HL-60 (cell line): ENCODE data around the gene DNMT3A.
A peak's percentile ranks its signal among the peaks of the same experiment; 100 is the strongest.

ENCODE experiments used
- GABPA ChIP-seq: IDR thresholded peaks from 2 replicates; pipeline ENCODE4 v1.6.1; 2012; ENCODE audit warnings: low read depth
- POLR2AphosphoS5 ChIP-seq: IDR thresholded peaks from 2 replicates; pipeline ENCODE4 v1.6.1; 2012; ENCODE audit warnings: low read depth
- SPI1 ChIP-seq: IDR thresholded peaks from 2 replicates; pipeline ENCODE4 v1.6.1; 2012; ENCODE audit warnings: low read depth, mild to moderate bottlenecking, borderline replicate concordance
- TF ChIP-seq, protein P1 (sequence below): IDR thresholded peaks from one replicate; pipeline ENCODE4 v1.5.1; 2011; ENCODE audit warnings: low read length, control low read depth, inconsistent platforms; ENCODE audit not compliant: insufficient read depth

DNA sequence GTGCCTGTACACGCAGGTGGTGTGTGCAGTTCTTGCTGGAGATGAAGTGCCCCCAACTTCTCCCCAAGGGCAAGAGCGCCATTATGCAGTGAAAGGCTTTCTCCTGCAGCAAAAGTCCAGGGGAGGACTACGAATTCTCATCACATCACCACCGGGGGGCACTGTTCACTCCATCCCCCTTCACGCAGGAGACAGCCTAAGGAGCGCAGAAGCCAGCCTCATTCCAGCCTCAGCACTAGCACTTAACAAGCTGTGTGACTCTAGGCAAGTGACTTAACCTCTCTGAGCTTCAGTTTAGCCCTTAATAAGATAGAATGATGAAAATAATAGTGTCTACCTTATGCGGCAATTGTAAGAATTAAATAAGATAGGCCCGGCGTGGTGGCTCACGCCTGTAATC, 32.3 kb downstream of the DNMT3A start:
- TF ChIP-seq, protein P1, sequence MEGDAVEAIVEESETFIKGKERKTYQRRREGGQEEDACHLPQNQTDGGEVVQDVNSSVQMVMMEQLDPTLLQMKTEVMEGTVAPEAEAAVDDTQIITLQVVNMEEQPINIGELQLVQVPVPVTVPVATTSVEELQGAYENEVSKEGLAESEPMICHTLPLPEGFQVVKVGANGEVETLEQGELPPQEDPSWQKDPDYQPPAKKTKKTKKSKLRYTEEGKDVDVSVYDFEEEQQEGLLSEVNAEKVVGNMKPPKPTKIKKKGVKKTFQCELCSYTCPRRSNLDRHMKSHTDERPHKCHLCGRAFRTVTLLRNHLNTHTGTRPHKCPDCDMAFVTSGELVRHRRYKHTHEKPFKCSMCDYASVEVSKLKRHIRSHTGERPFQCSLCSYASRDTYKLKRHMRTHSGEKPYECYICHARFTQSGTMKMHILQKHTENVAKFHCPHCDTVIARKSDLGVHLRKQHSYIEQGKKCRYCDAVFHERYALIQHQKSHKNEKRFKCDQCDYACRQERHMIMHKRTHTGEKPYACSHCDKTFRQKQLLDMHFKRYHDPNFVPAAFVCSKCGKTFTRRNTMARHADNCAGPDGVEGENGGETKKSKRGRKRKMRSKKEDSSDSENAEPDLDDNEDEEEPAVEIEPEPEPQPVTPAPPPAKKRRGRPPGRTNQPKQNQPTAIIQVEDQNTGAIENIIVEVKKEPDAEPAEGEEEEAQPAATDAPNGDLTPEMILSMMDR = peak; percentile 46
- TF ChIP-seq SPI1 (no peak), POLR2AphosphoS5 (no peak), GABPA (no peak)
